Astrocyte (in vitro differentiated cells and primary cell): ENCODE data around the gene GNMT. TPM values are rescaled to one million over a fixed set of nuclear protein-coding genes. Genes with fewer than 3 reads are reported as not detected.

Experiments used
- DNase-seq: peaks from one replicate; pipeline ENCODE4 v3.0.0-alpha.2; 2010; ENCODE audit warnings: low read depth
- FAIRE-seq: peaks from 2 replicates; lab custom pipeline; 2011; peaks lifted over from hg19 to GRCh38; lab: Jason Lieb, UNC
- H2AFZ ChIP-seq: 2 replicates; pipeline ENCODE4 v1.6.0; 2012; ENCODE audit warnings: low read depth, low read length, inconsistent platforms
- H3K27ac ChIP-seq: 2 replicates; pipeline ENCODE4 v1.5.1; 2011; ENCODE audit warnings: low read depth, low read length, inconsistent platforms
- H3K27me3 ChIP-seq: 2 replicates; pipeline ENCODE4 v1.6.0; 2011; ENCODE audit warnings: low read length, inconsistent platforms; ENCODE audit not compliant: insufficient read depth
- H3K36me3 ChIP-seq: 2 replicates; pipeline ENCODE4 v1.5.1; 2011; ENCODE audit warnings: low read length, inconsistent platforms; ENCODE audit not compliant: insufficient read depth
- H3K4me1 ChIP-seq: 2 replicates; pipeline ENCODE4 v1.5.1; 2011; ENCODE audit warnings: low read length, inconsistent platforms; ENCODE audit not compliant: insufficient read depth
- H3K4me2 ChIP-seq: 2 replicates; pipeline ENCODE4 v1.6.0; 2012; ENCODE audit warnings: low read length, inconsistent platforms
- H3K4me3 ChIP-seq: 2 replicates; pipeline ENCODE4 v1.5.1; 2011; ENCODE audit warnings: low read depth, mild to moderate bottlenecking, low read length, inconsistent platforms; ENCODE audit not compliant: insufficient read depth
- H3K79me2 ChIP-seq: 2 replicates; pipeline ENCODE4 v1.6.0; 2012; ENCODE audit warnings: mild to moderate bottlenecking, low read length, inconsistent platforms; ENCODE audit not compliant: insufficient read depth
- H3K9ac ChIP-seq: 2 replicates; pipeline ENCODE4 v1.6.0; 2012; ENCODE audit warnings: mild to moderate bottlenecking, low read length, inconsistent platforms
- H3K9me3 ChIP-seq: 2 replicates; pipeline ENCODE4 v1.5.1; 2012; ENCODE audit warnings: low read depth, mild to moderate bottlenecking, low read length, inconsistent platforms; ENCODE audit not compliant: insufficient read depth
- H4K20me1 ChIP-seq: 2 replicates; pipeline ENCODE4 v1.6.0; 2012; ENCODE audit warnings: low read length, inconsistent platforms; ENCODE audit not compliant: insufficient read depth
- H3K27ac Mint-ChIP-seq: one replicate; pipeline ENCODE4 v1.8.0; 2021; ENCODE audit warnings: mild to moderate bottlenecking, mixed read lengths; ENCODE audit not compliant: unreplicated experiment
- H3K27me3 Mint-ChIP-seq: one replicate; pipeline ENCODE4 v1.8.0; 2021; ENCODE audit warnings: low read depth, mixed read lengths; ENCODE audit not compliant: unreplicated experiment
- H3K36me3 Mint-ChIP-seq: one replicate; pipeline ENCODE4 v1.8.0; 2021; ENCODE audit warnings: low read depth, mixed read lengths; ENCODE audit not compliant: unreplicated experiment
- H3K4me1 Mint-ChIP-seq: one replicate; pipeline ENCODE4 v1.8.0; 2021; ENCODE audit warnings: low read depth, mixed read lengths; ENCODE audit not compliant: unreplicated experiment
- H3K4me3 Mint-ChIP-seq: one replicate; pipeline ENCODE4 v1.8.0; 2021; ENCODE audit warnings: mild to moderate bottlenecking, moderate library complexity, mixed read lengths; ENCODE audit not compliant: unreplicated experiment
- H3K9me3 Mint-ChIP-seq: one replicate; pipeline ENCODE4 v1.8.0; 2021; ENCODE audit warnings: mild to moderate bottlenecking, mixed read lengths; ENCODE audit not compliant: unreplicated experiment
- EZH2 ChIP-seq: IDR thresholded peaks from 2 replicates; pipeline ENCODE4 v1.6.1; 2012; ENCODE audit warnings: mild to moderate bottlenecking, low read length, inconsistent platforms; ENCODE audit not compliant: insufficient read depth
- total RNA-seq: library from RNA; stranded (reverse); gene quantifications from 2 replicates; pipeline ENCODE4 v1.2.1, GENCODE V29; 2021
- TF ChIP-seq, protein P1 (sequence below): IDR thresholded peaks from 2 replicates; pipeline ENCODE4 v1.5.1; 2011; ENCODE audit warnings: low read depth, mild to moderate bottlenecking, inconsistent platforms, low read length, moderate library complexity; ENCODE audit not compliant: insufficient read depth

The GNMT gene
- total RNA-seq, 1 donor from 2014 or later: 0.68 TPM

DNA sequence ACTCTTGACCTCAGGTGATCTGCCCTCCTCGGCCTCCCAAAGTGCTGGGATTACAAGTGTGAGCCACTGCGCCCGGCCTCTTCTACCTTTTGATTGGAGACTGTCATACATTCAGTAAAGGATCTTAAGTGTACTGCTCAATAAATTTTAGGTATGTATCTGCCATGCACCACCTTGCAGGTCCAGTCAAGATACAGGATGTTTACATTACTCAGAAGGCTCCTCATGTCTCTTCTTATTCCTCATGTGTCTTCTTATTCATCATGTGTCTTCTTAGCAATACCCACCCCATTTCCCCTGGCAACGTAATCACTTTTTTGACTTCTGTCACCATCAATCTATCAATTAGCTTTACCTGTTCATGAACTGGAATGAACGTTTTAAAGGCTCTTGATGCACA is 45.3 kb downstream of the GNMT start:
- Histone ChIP-seq H3K4me2 (no peak overlapping the region), H3K9me3 (no peaks in the 10 kb centered on the region), H3K9ac (no peak overlapping the region), H3K4me3 (no peak overlapping the region), H4K20me1 (peaks cover 15% of the 10 kb centered on the region), H3K36me3 (peaks cover 31% of the 10 kb centered on the region), H3K27me3 (no peaks in the 10 kb centered on the region), H3K27ac (no peak overlapping the region), H2AFZ (no peak overlapping the region), H3K4me1 (no peaks in the 10 kb centered on the region), H3K79me2 (peaks cover 2% of the 10 kb centered on the region)
- DNase-seq: no peak
- no peak for FAIRE-seq
- TF ChIP-seq, protein P1, sequence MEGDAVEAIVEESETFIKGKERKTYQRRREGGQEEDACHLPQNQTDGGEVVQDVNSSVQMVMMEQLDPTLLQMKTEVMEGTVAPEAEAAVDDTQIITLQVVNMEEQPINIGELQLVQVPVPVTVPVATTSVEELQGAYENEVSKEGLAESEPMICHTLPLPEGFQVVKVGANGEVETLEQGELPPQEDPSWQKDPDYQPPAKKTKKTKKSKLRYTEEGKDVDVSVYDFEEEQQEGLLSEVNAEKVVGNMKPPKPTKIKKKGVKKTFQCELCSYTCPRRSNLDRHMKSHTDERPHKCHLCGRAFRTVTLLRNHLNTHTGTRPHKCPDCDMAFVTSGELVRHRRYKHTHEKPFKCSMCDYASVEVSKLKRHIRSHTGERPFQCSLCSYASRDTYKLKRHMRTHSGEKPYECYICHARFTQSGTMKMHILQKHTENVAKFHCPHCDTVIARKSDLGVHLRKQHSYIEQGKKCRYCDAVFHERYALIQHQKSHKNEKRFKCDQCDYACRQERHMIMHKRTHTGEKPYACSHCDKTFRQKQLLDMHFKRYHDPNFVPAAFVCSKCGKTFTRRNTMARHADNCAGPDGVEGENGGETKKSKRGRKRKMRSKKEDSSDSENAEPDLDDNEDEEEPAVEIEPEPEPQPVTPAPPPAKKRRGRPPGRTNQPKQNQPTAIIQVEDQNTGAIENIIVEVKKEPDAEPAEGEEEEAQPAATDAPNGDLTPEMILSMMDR: no peak
- TF ChIP-seq EZH2: no peak
- Mint-ChIP-seq H3K36me3 (peaks cover 12% of the 10 kb centered on the region), H3K4me1 (no peaks in the 10 kb centered on the region), H3K27me3 (no peaks in the 10 kb centered on the region), H3K9me3 (no peaks in the 10 kb centered on the region), H3K4me3 (no peak overlapping the region), H3K27ac (no peak overlapping the region)

- Mint-ChIP-seq H3K4me1 (no peaks in the 10 kb centered on the region), H3K27me3 (no peaks in the 10 kb centered on the region), H3K27ac (no peak overlapping the region), H3K4me3 (no peak overlapping the region), H3K36me3 (peaks cover 12% of the 10 kb centered on the region), H3K9me3 (no peaks in the 10 kb centered on the region)
- no peak overlapping the region for H3K27ac ChIP-seq
- no peak overlapping the region for H3K4me3 ChIP-seq
- no peaks in the 10 kb centered on the region for H3K27me3 ChIP-seq
- H3K4me1 ChIP-seq: no peaks in the 10 kb centered on the region
- no peak overlapping the region for H2AFZ ChIP-seq
- no peak for FAIRE-seq
- no peak for TF ChIP-seq EZH2
- TF ChIP-seq, protein P1: no peak
- no peak for DNase-seq
- H3K36me3 ChIP-seq: peaks cover 35% of the 10 kb centered on the region
- H3K9ac ChIP-seq: no peak overlapping the region
- H3K79me2 ChIP-seq: peaks cover 6% of the 10 kb centered on the region
- no peaks in the 10 kb centered on the region for H3K9me3 ChIP-seq
- H3K4me2 ChIP-seq: no peak overlapping the region
- H4K20me1 ChIP-seq: peaks cover 11% of the 10 kb centered on the region
Observed at GRCh38 chr6:43006251-43006650, 45.7 kb downstream of the GNMT start.

DNA sequence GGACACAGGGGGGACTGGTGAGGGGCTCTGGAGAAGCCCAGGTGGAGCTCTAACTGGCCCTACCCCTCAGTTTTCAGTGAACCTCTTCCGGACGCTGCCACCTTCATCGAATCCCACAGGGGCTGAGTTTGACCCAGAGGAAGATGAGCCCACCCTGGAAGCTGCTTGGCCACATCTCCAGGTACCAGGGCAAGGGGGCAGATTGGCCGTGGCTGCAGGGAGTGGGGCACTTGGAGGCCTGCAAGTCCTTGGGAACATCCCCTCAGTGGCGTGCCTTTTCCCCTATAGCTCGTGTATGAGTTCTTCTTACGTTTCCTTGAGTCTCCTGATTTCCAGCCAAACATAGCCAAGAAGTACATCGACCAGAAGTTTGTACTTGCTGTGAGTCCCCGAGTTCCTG is 46.6 kb downstream of the GNMT start:
- no peaks in the 10 kb centered on the region for H3K9me3 Mint-ChIP-seq
- Histone ChIP-seq H3K79me2 (peaks cover 15% of the 10 kb centered on the region), H3K9ac (no peak overlapping the region), H4K20me1 (peaks cover 16% of the 10 kb centered on the region), H3K4me2 (no peak overlapping the region), H3K27ac (no peak overlapping the region), H3K36me3 (peaks cover 39% of the 10 kb centered on the region), H3K27me3 (no peaks in the 10 kb centered on the region), H3K4me1 (peaks cover 1% of the 10 kb centered on the region), H3K4me3 (no peak overlapping the region), H2AFZ (no peak overlapping the region), H3K9me3 (no peaks in the 10 kb centered on the region)
- FAIRE-seq (no peak), DNase-seq (no peak)
- no peak for TF ChIP-seq EZH2
- TF ChIP-seq, protein P1: no peak
- no peak overlapping the region for H3K4me3 Mint-ChIP-seq
- no peaks in the 10 kb centered on the region for H3K4me1 Mint-ChIP-seq
- no peaks in the 10 kb centered on the region for H3K27me3 Mint-ChIP-seq
- H3K36me3 Mint-ChIP-seq: peaks cover 16% of the 10 kb centered on the region
- H3K27ac Mint-ChIP-seq: no peak overlapping the region
